DOHH2 (cell line): ENCODE measurements around the gene TRMT2A.

Experiments
- CTCF ChIP-seq: fragments of 200-600 bp; sonication (generic); IDR thresholded peaks from one replicate; pipeline ENCODE4 v1.5.1; 2014; ENCODE audit warnings: antibody characterized with exemption, mild to moderate bottlenecking, low read depth, low read length; ENCODE audit not compliant: poor library complexity, severe bottlenecking
- EZH2phosphoT487 ChIP-seq: fragments of 200-600 bp; sonication (generic); IDR thresholded peaks from 2 replicates; pipeline ENCODE4 v1.6.1; 2017; ENCODE audit warnings: borderline replicate concordance, mild to moderate bottlenecking, antibody characterized with exemption, low read length, moderate library complexity, mixed read lengths

GRCh38 chr22:20066617-20067383, 50.2 kb downstream of the TRMT2A start:
- TF ChIP-seq CTCF: no peak
- no peak for TF ChIP-seq EZH2phosphoT487
